ENCODE data around the gene TBC1D28.
"Not testable (repeated sequence)": the region's sequence is repeated elsewhere in the genome, so short reads cannot be mapped to it uniquely, and the experiment has no call there.

DNA sequence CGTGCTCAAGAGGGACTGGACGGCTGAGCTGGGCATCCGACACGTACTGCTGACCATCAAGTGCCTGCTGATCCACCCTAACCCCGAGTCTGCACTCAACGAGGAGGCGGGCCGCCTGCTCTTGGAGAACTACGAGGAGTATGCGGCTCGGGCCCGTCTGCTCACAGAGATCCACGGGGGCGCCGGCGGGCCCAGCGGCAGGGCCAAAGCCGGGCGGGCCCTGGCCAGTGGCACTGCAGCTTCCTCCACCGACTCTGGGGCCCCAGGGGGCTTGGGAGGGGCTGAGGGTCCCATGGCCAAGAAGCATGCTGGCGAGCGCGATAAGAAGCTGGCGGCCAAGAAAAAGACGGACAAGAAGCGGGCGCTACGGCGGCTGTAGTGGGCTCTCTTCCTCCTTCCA, 33.2 kb upstream of the TBC1D28 start:
- TF ChIP-seq, protein P1, sequence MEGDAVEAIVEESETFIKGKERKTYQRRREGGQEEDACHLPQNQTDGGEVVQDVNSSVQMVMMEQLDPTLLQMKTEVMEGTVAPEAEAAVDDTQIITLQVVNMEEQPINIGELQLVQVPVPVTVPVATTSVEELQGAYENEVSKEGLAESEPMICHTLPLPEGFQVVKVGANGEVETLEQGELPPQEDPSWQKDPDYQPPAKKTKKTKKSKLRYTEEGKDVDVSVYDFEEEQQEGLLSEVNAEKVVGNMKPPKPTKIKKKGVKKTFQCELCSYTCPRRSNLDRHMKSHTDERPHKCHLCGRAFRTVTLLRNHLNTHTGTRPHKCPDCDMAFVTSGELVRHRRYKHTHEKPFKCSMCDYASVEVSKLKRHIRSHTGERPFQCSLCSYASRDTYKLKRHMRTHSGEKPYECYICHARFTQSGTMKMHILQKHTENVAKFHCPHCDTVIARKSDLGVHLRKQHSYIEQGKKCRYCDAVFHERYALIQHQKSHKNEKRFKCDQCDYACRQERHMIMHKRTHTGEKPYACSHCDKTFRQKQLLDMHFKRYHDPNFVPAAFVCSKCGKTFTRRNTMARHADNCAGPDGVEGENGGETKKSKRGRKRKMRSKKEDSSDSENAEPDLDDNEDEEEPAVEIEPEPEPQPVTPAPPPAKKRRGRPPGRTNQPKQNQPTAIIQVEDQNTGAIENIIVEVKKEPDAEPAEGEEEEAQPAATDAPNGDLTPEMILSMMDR (IDR thresholded peaks at IDR 0.05): not testable (repeated sequence)
- not testable (repeated sequence) for TF ChIP-seq EZH2 (IDR thresholded peaks at IDR 0.05; ENCODE audit: borderline replicate concordance, insufficient read depth, low read depth, low read length, poor library complexity, severe bottlenecking)
